Smooth muscle cell (in vitro differentiated cells): ENCODE data around the gene PIK3R3. TPM values are rescaled to one million over a fixed set of nuclear protein-coding genes. Genes with fewer than 3 reads are reported as not detected.

Experiments
- DNase-seq: peaks from one replicate; lab custom pipeline; 2025; ENCODE audit not compliant: unreplicated experiment; lab: John Stamatoyannopoulos, UW
- H2AFZ ChIP-seq: fragments of 200-600 bp; sonication (generic); 2 replicates; pipeline ENCODE4 v1.6.0; 2016; ENCODE audit warnings: antibody characterized with exemption, low read depth, mild to moderate bottlenecking
- H3F3A ChIP-seq: fragments of 200-600 bp; sonication (generic); 2 replicates; pipeline ENCODE4 v1.6.0; 2017; ENCODE audit warnings: antibody characterized with exemption, low read depth
- H3K27ac ChIP-seq: fragments of 200-600 bp; sonication (generic); 2 replicates; pipeline ENCODE4 v1.5.1; 2016; ENCODE audit warnings: low read depth, mild to moderate bottlenecking
- H3K27me3 ChIP-seq: fragments of 200-600 bp; sonication (generic); 2 replicates; pipeline ENCODE4 v1.6.1; 2016; ENCODE audit warnings: low read depth, mild to moderate bottlenecking
- H3K36me3 ChIP-seq: fragments of 200-600 bp; sonication (generic); 2 replicates; pipeline ENCODE4 v1.5.1; 2016; ENCODE audit warnings: low read depth
- H3K4me1 ChIP-seq: fragments of 200-600 bp; sonication (generic); 2 replicates; pipeline ENCODE4 v1.5.1; 2016; ENCODE audit warnings: low read depth
- H3K4me2 ChIP-seq: fragments of 200-600 bp; sonication (generic); 2 replicates; pipeline ENCODE4 v1.6.0; 2016; ENCODE audit warnings: mild to moderate bottlenecking
- H3K4me3 ChIP-seq: fragments of 200-600 bp; sonication (generic); 2 replicates; pipeline ENCODE4 v1.5.1; 2016; ENCODE audit warnings: mild to moderate bottlenecking
- H3K79me2 ChIP-seq: fragments of 200-600 bp; sonication (generic); 2 replicates; pipeline ENCODE4 v1.6.0; 2016; ENCODE audit warnings: low read depth, mild to moderate bottlenecking
- H3K9ac ChIP-seq: fragments of 200-600 bp; sonication (generic); 2 replicates; pipeline ENCODE4 v1.6.0; 2016; ENCODE audit warnings: low read depth
- H3K9me3 ChIP-seq: fragments of 200-600 bp; sonication (generic); replicated peaks from 2 replicates; pipeline ENCODE4 v1.5.1; 2016; ENCODE audit warnings: low read depth
- H4K20me1 ChIP-seq: fragments of 200-600 bp; sonication (generic); 2 replicates; pipeline ENCODE4 v1.6.0; 2016; ENCODE audit warnings: low read depth
- WGBS: methylation state at CpG from one replicate; pipeline ENCODE4 v1.1.7; 2016; ENCODE audit warnings: low lambda C conversion rate; 5-methylcytosine and 5-hydroxymethylcytosine counted together
- polyA plus RNA-seq: library from polyadenylated mRNA; unstranded; fragments of >200 nt; fragmentation: Nextera tagmentation; extraction: Ambion mirVana; gene quantifications from 2 replicates; pipeline ENCODE4 v1.2.1, GENCODE V29; 2016
- total RNA-seq: library from RNA; depleted of rRNA; stranded (reverse); fragments of >200 nt; gene quantifications from 2 replicates; pipeline ENCODE4 v1.2.3, GENCODE V29; 2014
- TF ChIP-seq, protein P1 (sequence below): fragments of 200-600 bp; sonication (generic); IDR thresholded peaks from 2 replicates; pipeline ENCODE4 v1.5.1; 2017; ENCODE audit warnings: borderline replicate concordance, mild to moderate bottlenecking, antibody characterized with exemption; ENCODE audit not compliant: insufficient read depth, poor library complexity, severe bottlenecking

The PIK3R3 gene
- total and polyA plus RNA-seq, 2 experiments from 2014 or later, result 3.7 to 5.6 TPM

DNA sequence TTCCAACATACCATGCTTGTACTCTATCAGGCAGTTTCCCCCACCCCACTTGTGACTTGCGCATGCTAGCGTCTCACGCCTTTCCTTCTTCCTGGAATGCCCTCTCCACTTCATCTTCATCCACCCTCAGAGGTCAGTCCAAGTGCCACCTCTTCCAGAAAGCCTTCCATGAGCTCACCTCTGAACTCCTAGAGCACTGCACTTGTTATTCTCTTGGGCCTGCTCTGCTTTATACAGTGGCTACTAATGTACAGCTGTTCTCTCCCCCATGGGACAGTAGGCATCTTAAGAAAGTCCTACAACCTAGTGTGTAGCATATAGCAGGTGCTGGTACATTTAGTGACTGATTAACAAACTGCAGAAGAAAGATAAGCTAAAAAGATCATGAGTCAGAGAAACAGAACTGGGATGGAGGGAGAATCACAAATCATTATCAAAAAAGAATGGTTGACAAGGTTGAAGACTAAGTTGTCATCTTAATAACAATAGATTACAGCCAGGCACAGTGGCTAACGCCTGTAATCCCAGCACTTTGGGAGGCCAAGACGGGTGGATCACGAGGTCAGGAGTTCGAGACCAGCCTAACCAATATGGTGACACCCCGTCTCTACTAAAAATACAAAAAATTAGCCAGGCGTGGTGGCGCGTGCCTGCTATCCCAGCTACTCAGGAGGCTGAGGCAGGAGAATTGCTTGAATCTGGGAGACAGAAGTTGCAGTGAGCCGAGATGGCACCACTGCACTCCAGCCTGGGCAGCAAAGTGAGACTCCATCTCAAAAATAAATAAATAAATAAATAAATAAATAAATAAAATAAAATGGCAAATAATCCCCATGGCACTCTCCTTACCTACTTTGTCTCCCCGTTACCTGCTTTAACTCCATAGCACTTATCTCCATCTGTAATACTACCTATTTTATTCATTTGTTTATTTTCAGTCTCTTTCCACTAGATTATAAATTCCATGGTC is 26.2 kb upstream of the PIK3R3 start:
- no peak overlapping the region for H3K27ac ChIP-seq
- H3K4me3 ChIP-seq, result no peak overlapping the region
- H4K20me1 ChIP-seq, result no peaks in the 10 kb centered on the region
- DNase-seq, result no peak
- no peaks in the 10 kb centered on the region for H3F3A ChIP-seq
- no peak overlapping the region for H2AFZ ChIP-seq
- TF ChIP-seq, protein P1, sequence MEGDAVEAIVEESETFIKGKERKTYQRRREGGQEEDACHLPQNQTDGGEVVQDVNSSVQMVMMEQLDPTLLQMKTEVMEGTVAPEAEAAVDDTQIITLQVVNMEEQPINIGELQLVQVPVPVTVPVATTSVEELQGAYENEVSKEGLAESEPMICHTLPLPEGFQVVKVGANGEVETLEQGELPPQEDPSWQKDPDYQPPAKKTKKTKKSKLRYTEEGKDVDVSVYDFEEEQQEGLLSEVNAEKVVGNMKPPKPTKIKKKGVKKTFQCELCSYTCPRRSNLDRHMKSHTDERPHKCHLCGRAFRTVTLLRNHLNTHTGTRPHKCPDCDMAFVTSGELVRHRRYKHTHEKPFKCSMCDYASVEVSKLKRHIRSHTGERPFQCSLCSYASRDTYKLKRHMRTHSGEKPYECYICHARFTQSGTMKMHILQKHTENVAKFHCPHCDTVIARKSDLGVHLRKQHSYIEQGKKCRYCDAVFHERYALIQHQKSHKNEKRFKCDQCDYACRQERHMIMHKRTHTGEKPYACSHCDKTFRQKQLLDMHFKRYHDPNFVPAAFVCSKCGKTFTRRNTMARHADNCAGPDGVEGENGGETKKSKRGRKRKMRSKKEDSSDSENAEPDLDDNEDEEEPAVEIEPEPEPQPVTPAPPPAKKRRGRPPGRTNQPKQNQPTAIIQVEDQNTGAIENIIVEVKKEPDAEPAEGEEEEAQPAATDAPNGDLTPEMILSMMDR, result no peak
- no peaks in the 10 kb centered on the region for H3K79me2 ChIP-seq
- H3K9ac ChIP-seq, result no peak overlapping the region
- H3K9me3 ChIP-seq, result no peaks in the 10 kb centered on the region
- H3K4me2 ChIP-seq, result no peak overlapping the region
- H3K27me3 ChIP-seq, result no peaks in the 10 kb centered on the region
- no peaks in the 10 kb centered on the region for H3K4me1 ChIP-seq
- no peaks in the 10 kb centered on the region for H3K36me3 ChIP-seq
- 85% methylated on average over 13 of the region's 13 CpGs for WGBS

DNA sequence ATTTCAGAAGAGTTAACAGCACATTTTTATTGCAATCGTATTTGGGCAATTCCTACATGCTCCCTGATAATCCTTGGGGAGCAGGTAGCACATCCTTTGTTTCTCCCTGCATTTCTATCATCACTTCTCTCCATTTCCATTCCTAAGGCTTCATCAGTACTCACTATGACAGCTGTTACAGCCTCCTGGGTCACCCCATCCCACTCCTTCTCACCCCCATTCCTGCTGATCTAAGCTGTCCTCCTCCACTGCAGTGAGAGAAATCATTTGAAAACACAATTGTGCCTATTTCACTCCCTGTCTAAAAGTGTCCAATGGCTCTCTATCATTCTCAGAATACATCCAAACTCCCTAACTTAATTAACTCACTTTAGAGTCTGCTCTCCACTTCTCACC is 25.5 kb upstream of the PIK3R3 start:
- H3K79me2 ChIP-seq, result no peaks in the 10 kb centered on the region
- H3K9ac ChIP-seq, result no peak overlapping the region
- H3K9me3 ChIP-seq, result no peaks in the 10 kb centered on the region
- no peak overlapping the region for H3K4me3 ChIP-seq
- H3K4me2 ChIP-seq, result no peak overlapping the region
- no peaks in the 10 kb centered on the region for H4K20me1 ChIP-seq
- H3K4me1 ChIP-seq, result no peaks in the 10 kb centered on the region
- H2AFZ ChIP-seq, result no peak overlapping the region
- no peaks in the 10 kb centered on the region for H3K27me3 ChIP-seq
- 100% methylated on average over 1 of the region's 1 CpG for WGBS
- no peak for DNase-seq
- no peaks in the 10 kb centered on the region for H3F3A ChIP-seq
- H3K27ac ChIP-seq, result no peak overlapping the region
- no peaks in the 10 kb centered on the region for H3K36me3 ChIP-seq
- TF ChIP-seq, protein P1, result no peak

DNA sequence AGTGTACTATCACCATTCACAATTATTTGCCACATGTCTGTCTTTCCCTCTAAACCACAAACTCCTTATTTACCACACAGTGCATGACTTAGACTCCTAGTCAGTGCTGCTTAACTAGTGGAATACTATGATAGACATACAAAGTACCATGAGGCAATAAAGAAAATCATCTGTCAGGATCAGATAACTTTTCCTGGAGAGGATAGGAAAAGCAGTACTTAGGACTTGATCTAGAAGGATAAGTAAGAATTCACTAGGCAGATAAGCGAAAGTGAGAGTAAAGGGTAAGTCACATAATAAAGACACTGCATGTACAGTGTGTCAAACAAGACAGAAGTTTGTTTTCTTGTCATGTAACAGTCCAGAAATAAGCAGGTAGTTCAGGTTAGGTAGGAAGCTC is 21.3 kb upstream of the PIK3R3 start:
- Histone ChIP-seq H3K4me1 (no peaks in the 10 kb centered on the region), H3K27me3 (no peaks in the 10 kb centered on the region), H3K79me2 (no peaks in the 10 kb centered on the region), H3K36me3 (no peaks in the 10 kb centered on the region), H3K9me3 (no peaks in the 10 kb centered on the region), H2AFZ (no peak overlapping the region), H3K9ac (no peak overlapping the region), H3F3A (no peaks in the 10 kb centered on the region), H3K4me3 (no peak overlapping the region), H3K4me2 (no peak overlapping the region), H4K20me1 (no peaks in the 10 kb centered on the region), H3K27ac (no peak overlapping the region)
- WGBS, result 94% methylated on average over 1 of the region's 1 CpG
- TF ChIP-seq, protein P1, result no peak
- no peak for DNase-seq

DNA sequence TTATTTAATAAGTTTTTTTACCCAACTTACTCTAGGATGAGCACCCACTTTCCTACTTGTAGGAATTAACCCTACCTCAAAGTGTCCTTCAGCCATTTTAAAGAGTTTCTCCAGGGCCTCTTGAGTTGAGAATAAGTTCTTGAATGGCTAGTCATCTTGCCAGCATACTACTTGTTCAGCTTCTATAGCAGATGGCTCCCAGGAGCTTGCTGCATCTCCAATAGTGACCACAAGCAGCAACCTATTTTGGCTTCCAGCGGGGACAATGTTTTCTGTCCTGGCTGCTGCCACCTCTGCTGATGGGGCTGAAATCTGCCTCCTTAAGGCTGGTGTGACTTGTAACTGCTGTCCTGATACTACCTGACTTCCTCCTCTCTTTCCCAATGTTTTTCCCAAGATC is 20.8 kb upstream of the PIK3R3 start:
- H3K4me2 ChIP-seq, result no peak overlapping the region
- no peaks in the 10 kb centered on the region for H3K9me3 ChIP-seq
- no peak for DNase-seq
- no peaks in the 10 kb centered on the region for H4K20me1 ChIP-seq
- no peak overlapping the region for H3K27ac ChIP-seq
- no peaks in the 10 kb centered on the region for H3K27me3 ChIP-seq
- H3K36me3 ChIP-seq, result no peaks in the 10 kb centered on the region
- H3K4me1 ChIP-seq, result no peaks in the 10 kb centered on the region
- H2AFZ ChIP-seq, result no peak overlapping the region
- TF ChIP-seq, protein P1, result no peak
- no peaks in the 10 kb centered on the region for H3F3A ChIP-seq
- H3K9ac ChIP-seq, result no peak overlapping the region
- 88% methylated on average over 1 of the region's 1 CpG for WGBS
- H3K4me3 ChIP-seq, result no peak overlapping the region
- H3K79me2 ChIP-seq, result no peaks in the 10 kb centered on the region
